PC-9 (cell line): ENCODE results near the gene MSI2.

Experiments
- EZH2 ChIP-seq: fragments of 200-600 bp; sonication (generic); IDR thresholded peaks from 2 replicates; pipeline ENCODE4 v1.8.0; 2017; ENCODE audit warnings: antibody characterized with exemption, low read depth
- TF ChIP-seq, protein P1 (sequence below): fragments of 200-600 bp; sonication (generic); conservative IDR thresholded peaks from 2 replicates; pipeline ENCODE4 v1.6.1; 2017; ENCODE audit warnings: mixed run types, antibody characterized with exemption, mild to moderate bottlenecking, moderate library complexity

- TF ChIP-seq, protein P1, sequence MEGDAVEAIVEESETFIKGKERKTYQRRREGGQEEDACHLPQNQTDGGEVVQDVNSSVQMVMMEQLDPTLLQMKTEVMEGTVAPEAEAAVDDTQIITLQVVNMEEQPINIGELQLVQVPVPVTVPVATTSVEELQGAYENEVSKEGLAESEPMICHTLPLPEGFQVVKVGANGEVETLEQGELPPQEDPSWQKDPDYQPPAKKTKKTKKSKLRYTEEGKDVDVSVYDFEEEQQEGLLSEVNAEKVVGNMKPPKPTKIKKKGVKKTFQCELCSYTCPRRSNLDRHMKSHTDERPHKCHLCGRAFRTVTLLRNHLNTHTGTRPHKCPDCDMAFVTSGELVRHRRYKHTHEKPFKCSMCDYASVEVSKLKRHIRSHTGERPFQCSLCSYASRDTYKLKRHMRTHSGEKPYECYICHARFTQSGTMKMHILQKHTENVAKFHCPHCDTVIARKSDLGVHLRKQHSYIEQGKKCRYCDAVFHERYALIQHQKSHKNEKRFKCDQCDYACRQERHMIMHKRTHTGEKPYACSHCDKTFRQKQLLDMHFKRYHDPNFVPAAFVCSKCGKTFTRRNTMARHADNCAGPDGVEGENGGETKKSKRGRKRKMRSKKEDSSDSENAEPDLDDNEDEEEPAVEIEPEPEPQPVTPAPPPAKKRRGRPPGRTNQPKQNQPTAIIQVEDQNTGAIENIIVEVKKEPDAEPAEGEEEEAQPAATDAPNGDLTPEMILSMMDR = no peak
- TF ChIP-seq EZH2 = no peak
These were observed 327.8 kb downstream of the MSI2 start for GRCh38 chr17:57584050-57584551.
